ENCODE measurements around the gene NEK11. TPM values are rescaled to one million over a fixed set of nuclear protein-coding genes. Genes with fewer than 3 reads are reported as not detected.

NEK11 gene
- total RNA-seq, 1 experiment from 2014 or later: 5.0 TPM

DNA sequence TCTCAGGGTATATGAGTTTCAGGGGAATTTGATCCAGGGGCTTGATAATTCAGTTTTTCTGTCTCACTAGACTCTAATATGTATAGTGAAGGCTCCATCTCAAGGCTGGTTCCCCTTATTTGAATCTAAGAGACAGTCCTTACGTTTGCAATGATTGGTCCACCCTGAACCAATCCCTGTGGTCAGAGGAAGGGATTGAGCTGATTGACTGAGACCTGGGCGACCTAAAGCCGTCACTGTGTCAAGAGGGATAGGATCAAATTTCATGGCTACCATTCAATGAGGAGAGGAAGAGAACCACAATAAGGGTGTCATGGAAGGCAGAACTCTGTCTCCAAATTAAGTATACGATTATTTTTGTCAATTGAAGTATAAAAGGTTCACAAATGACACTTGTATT, 371.2 kb downstream of the NEK11 start:
- Histone ChIP-seq H3K27ac (ENCODE audit: low read depth, low read length, poor library complexity, severe bottlenecking) (no peak overlapping the region), H3K4me3 (ENCODE audit: low read depth, low read length, poor library complexity, severe bottlenecking) (no peak overlapping the region), H3K27me3 (replicated peaks; ENCODE audit: insufficient read depth, low read depth, low read length, poor library complexity) (no peaks in the 10 kb centered on the region), H3K4me1 (ENCODE audit: insufficient read depth, low read length, poor library complexity, severe bottlenecking) (no peaks in the 10 kb centered on the region), H3K36me3 (ENCODE audit: insufficient read depth, low read length, poor library complexity, severe bottlenecking) (no peaks in the 10 kb centered on the region), H3K9me3 (ENCODE audit: low read depth, low read length, poor library complexity, severe bottlenecking) (no peaks in the 10 kb centered on the region)
- no peak for TF ChIP-seq EZH2 (IDR thresholded peaks at IDR 0.05; ENCODE audit: borderline replicate concordance, low read depth, low read length, poor library complexity, severe bottlenecking)
- TF ChIP-seq, protein P1, sequence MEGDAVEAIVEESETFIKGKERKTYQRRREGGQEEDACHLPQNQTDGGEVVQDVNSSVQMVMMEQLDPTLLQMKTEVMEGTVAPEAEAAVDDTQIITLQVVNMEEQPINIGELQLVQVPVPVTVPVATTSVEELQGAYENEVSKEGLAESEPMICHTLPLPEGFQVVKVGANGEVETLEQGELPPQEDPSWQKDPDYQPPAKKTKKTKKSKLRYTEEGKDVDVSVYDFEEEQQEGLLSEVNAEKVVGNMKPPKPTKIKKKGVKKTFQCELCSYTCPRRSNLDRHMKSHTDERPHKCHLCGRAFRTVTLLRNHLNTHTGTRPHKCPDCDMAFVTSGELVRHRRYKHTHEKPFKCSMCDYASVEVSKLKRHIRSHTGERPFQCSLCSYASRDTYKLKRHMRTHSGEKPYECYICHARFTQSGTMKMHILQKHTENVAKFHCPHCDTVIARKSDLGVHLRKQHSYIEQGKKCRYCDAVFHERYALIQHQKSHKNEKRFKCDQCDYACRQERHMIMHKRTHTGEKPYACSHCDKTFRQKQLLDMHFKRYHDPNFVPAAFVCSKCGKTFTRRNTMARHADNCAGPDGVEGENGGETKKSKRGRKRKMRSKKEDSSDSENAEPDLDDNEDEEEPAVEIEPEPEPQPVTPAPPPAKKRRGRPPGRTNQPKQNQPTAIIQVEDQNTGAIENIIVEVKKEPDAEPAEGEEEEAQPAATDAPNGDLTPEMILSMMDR (conservative IDR thresholded peaks at IDR 0.05; ENCODE audit: low read depth, low read length): no peak
- no TSS peak for BruUV-seq (replicated peaks)
- intact Hi-C loops (cut with micrococcal nuclease; ENCODE audit: unreplicated experiment): no loop called here
- POLR2A ChIA-PET (ENCODE audit: low non-redundant PET): no interaction called here
- CTCF ChIA-PET: no interaction called here
- DNase-seq (ENCODE audit: low spot score): no peak

Other genes with a start within 250 kb of the NEK11 start
- 70.3 and 75.9 TPM in 2 replicates for gene ATP2C1, start 132.8 kb upstream of the NEK11 start, total RNA-seq (2021)
- gene ASTE1, start 52 bp upstream of the NEK11 start, total RNA-seq (2021): 7.3 and 8.1 TPM in 2 replicates

Data from A673 (cell line).